Mucosa of descending colon (tissue), 3 donors: ENCODE results near the gene JPT1. TPM values are rescaled to one million over a fixed set of nuclear protein-coding genes. Genes with fewer than 3 reads are reported as not detected.
"Not testable (repeated sequence)": the region's sequence is repeated elsewhere in the genome, so short reads cannot be mapped to it uniquely, and the experiment has no call there.

Experiments used
- ATAC-seq: fragments of 200-7000 bp; cut with Tn5 transposase; one replicate; pipeline ENCODE4 v1.9.1; 2020; ENCODE audit warnings: mild to moderate bottlenecking, moderate library complexity
- DNase-seq, 3 donors: peaks; one replicate each; pipeline ENCODE4 v3.0.0-alpha.2; 2020
- H3K36me3 ChIP-seq: fragments of 200-600 bp; one replicate; pipeline ENCODE4 v1.8.0; 2021; ENCODE audit warnings: low read depth, mild to moderate bottlenecking
- H3K4me1 ChIP-seq: fragments of 200-600 bp; one replicate; pipeline ENCODE4 v1.8.0; 2021; ENCODE audit warnings: low read depth, mild to moderate bottlenecking
- H3K4me3 ChIP-seq: fragments of 200-600 bp; one replicate; pipeline ENCODE4 v1.8.0; 2021; ENCODE audit warnings: mild to moderate bottlenecking
- H3K9me3 ChIP-seq: fragments of 200-600 bp; one replicate; pipeline ENCODE4 v1.8.0; 2021; ENCODE audit warnings: mild to moderate bottlenecking
- CTCF ChIP-seq: fragments of 200-600 bp; IDR thresholded peaks from one replicate; pipeline ENCODE4 v1.8.0; 2022; ENCODE audit warnings: antibody characterized with exemption, mild to moderate bottlenecking
- intact Hi-C, 2 donors: fragments of 100-400 bp; cut with DNase I in 1 of 2; cut with micrococcal nuclease in 1 of 2; formaldehyde crosslinking; loops; one replicate each; pipeline versions ENCODE4 v1.11.0 to v1.11.1; 2022; cut with DNase I, micrococcal nuclease
- total RNA-seq, 3 donors: library from RNA; stranded (reverse); fragmentation: NEBNext Ultra II Directional in 2 of 3; extraction: Animal tissue kit (Norgen Biotek cat#: 25700) in 2 of 3; gene quantifications; one replicate each; pipeline versions ENCODE4 v1.2.1 to v1.2.4, GENCODE V29; 2021 to 2023
- donor health status: DM: no; HTN: no; CAD: no; lungs with moderate emphysema.
- donor health status: DM: no; HTN: no; CAD: no.
- donor health status: DM: no; HTN: yes; CAD: no.

JPT1 gene
- total RNA-seq, 3 donors from 2014 or later: 105 to 314 (median 209) TPM

- H3K36me3 ChIP-seq: no peaks in the 10 kb centered on the region
- intact Hi-C loops: no loop called here
- no peaks in the 10 kb centered on the region for H3K9me3 ChIP-seq
- ATAC-seq (no peak), DNase-seq (peak in 1 of 3 donors; percentile 24)
- H3K4me1 ChIP-seq: peaks cover 23% of the 10 kb centered on the region
- TF ChIP-seq CTCF: no peak
- no peak overlapping the region for H3K4me3 ChIP-seq
These were observed 21.3 kb downstream of the JPT1 start for GRCh38 chr17:75133001-75133400.

- H3K9me3 ChIP-seq, H3K4me3 ChIP-seq, intact Hi-C loops, H3K36me3 ChIP-seq, ATAC-seq: not testable (repeated sequence)
- peaks cover 29% of the 10 kb centered on the region for H3K4me1 ChIP-seq
- peak in 1 of 3 donors; percentile 28 for DNase-seq
These were observed 22.0 kb downstream of the JPT1 start for GRCh38 chr17:75132018-75133000.

GRCh38 chr17:75131278-75132017, 22.9 kb downstream of the JPT1 start, which contains the start of gene NT5C:
TSS of gene NT5C (minus strand) at chr17:75131742. CDS start at chr17:75131707, 35 bp downstream.
- Histone ChIP-seq H3K9me3 (no peaks in the 10 kb centered on the region), H3K4me1 (peaks cover 31% of the 10 kb centered on the region), H3K4me3 (peak within 1 kb of the TSS; percentile 73), H3K36me3 (no peaks in the 10 kb centered on the region)
- peak; percentile 69 for TF ChIP-seq CTCF
- intact Hi-C loops: no loop called here
- DNase-seq: peak; percentile 90 to 93 (median 92)
- peak; percentile 89 for ATAC-seq

- Histone ChIP-seq H3K4me3 (peak overlapping the region; percentile 73), H3K36me3 (no peaks in the 10 kb centered on the region), H3K9me3 (no peaks in the 10 kb centered on the region), H3K4me1 (peaks cover 35% of the 10 kb centered on the region)
- intact Hi-C loops: no loop called here
- TF ChIP-seq CTCF: no peak
- ATAC-seq (peak; percentile 59), DNase-seq (peak; percentile 65 to 78 (median 67))
These were observed 23.6 kb downstream of the JPT1 start for GRCh38 chr17:75130632-75131277.

- H3K4me1 ChIP-seq: peaks cover 42% of the 10 kb centered on the region
- intact Hi-C loops: no loop called here
- no peaks in the 10 kb centered on the region for H3K36me3 ChIP-seq
- DNase-seq (peak in 2 of 3 donors; percentile 54 to 62), ATAC-seq (no peak)
- no peak for TF ChIP-seq CTCF
- no peak overlapping the region for H3K4me3 ChIP-seq
- H3K9me3 ChIP-seq: no peaks in the 10 kb centered on the region
These were observed 24.2 kb downstream of the JPT1 start for GRCh38 chr17:75130059-75130631.
